Measurements from ENCODE around the gene MAMDC2. TPM values are rescaled to one million over a fixed set of nuclear protein-coding genes. Genes with fewer than 3 reads are reported as not detected.

Gene MAMDC2
- total and polyA plus RNA-seq, 2 of the 8 experiments (the other 6 are each of a cell fraction or from before 2014, with no cell fraction given) = 6.1 to 15.4 TPM

GRCh38 chr9:70177121-70177520, 133.5 kb downstream of the MAMDC2 start:
- Histone ChIP-seq H2BK15ac (ENCODE audit: low read length) (no peak overlapping the region), H3K79me1 (ENCODE audit: low read depth, low read length) (no peaks in the 10 kb centered on the region), H4K8ac (ENCODE audit: extremely low read depth, insufficient read depth, low read length) (no peak overlapping the region), H3K9ac (replicated peaks in 1 of 4; ENCODE audit: extremely low read depth in 1 of 4, low read depth in 3 of 4, low read length in 3 of 4) (no peak overlapping the region), H3K9me3 (ENCODE audit: insufficient read depth in 2 of 2, low read depth in 1 of 2, low read length in 1 of 2) (no peaks in the 10 kb centered on the region), H3K79me2 (ENCODE audit: control insufficient read depth in 1 of 2, insufficient read depth in 2 of 2, low read length in 2 of 2) (no peaks in the 10 kb centered on the region), H2BK5ac (ENCODE audit: low read depth, low read length) (no peak overlapping the region), H3K23me2 (ENCODE audit: low read depth, low read length) (no peaks in the 10 kb centered on the region), H3K36me3 (ENCODE audit: control insufficient read depth in 2 of 4, insufficient read depth in 4 of 4, low read length in 3 of 4) (no peaks in the 10 kb centered on the region), H3K4me2 (ENCODE audit: insufficient read depth in 1 of 2, low read depth in 2 of 2, low read length in 2 of 2) (no peak overlapping the region), H3K18ac (ENCODE audit: extremely low read depth, low read length) (no peak overlapping the region), H2AFZ (ENCODE audit: low read length) (no peak overlapping the region), H3K14ac (ENCODE audit: insufficient read length) (no peak overlapping the region), H2BK20ac (ENCODE audit: low read length) (no peak overlapping the region), H3K4me3 (ENCODE audit: extremely low read depth in 1 of 4, insufficient read depth in 2 of 4, low read depth in 3 of 4, low read length in 4 of 4) (no peak overlapping the region), H3K23ac (ENCODE audit: insufficient read length) (no peak overlapping the region), H3K56ac (replicated peaks; ENCODE audit: insufficient read length, low read depth, low read length) (no peak overlapping the region), H4K20me1 (replicated peaks in 1 of 2; ENCODE audit: control insufficient read depth in 1 of 2, insufficient read depth in 2 of 2, low read length in 2 of 2) (no peaks in the 10 kb centered on the region), H4K5ac (ENCODE audit: insufficient read length, low read depth, low read length) (no peak overlapping the region), H3K4ac (replicated peaks; ENCODE audit: insufficient read length, low read depth, low read length) (no peak overlapping the region), H3K27ac (ENCODE audit: low read depth, low read length) (no peak overlapping the region), H3K27me3 (replicated peaks in 1 of 4; ENCODE audit: control insufficient read depth in 3 of 4, extremely low read depth in 1 of 4, insufficient read depth in 3 of 4, low read length in 3 of 4) (no peaks in the 10 kb centered on the region), H2AK5ac (ENCODE audit: low read depth, low read length) (no peak overlapping the region), H3K4me1 (replicated peaks in 1 of 4; ENCODE audit: control insufficient read depth in 3 of 4, insufficient read depth in 4 of 4, low read length in 3 of 4) (no peaks in the 10 kb centered on the region), H2BK12ac (ENCODE audit: low read depth, low read length) (no peak overlapping the region), H4K91ac (replicated peaks; ENCODE audit: insufficient read length, low read length) (no peak overlapping the region), H2BK120ac (replicated peaks; ENCODE audit: low read depth, low read length) (no peak overlapping the region)
- ChIA-PET CTCF (ENCODE audit: partially characterized antibody) (no interaction called here), POLR2A (ENCODE audit: partially characterized antibody) (no interaction called here)
- DNase-seq (ENCODE audit: low read depth in 1 of 2, low spot score in 2 of 2) (no peak), FAIRE-seq (no peak)
- no peak for TF ChIP-seq PHF8 (conservative IDR thresholded peaks at IDR 0.05; ENCODE audit: low read depth, low read length)
- WGBS, 2 experiments (ENCODE audit: extremely low coverage in 1 of 2, insufficient coverage in 1 of 2, insufficient read length in 1 of 2, insufficient replicate concordance in 2 of 2, low coverage in 1 of 2, low lambda C conversion rate in 2 of 2, missing lambda C conversion rate in 1 of 2) = 88% methylated on average over 1 of the region's 1 CpG; no CpG with 5 or more reads in 1 of the 2 experiments

All from H1 (cell line).